GM12801 (cell line): ENCODE data around the gene SACS.

Experiments
- CTCF ChIP-seq: IDR thresholded peaks from one replicate; pipeline ENCODE4 v1.5.1; 2011; ENCODE audit warnings: control low read depth; ENCODE audit not compliant: insufficient read length; ENCODE audit errors: extremely low read depth

Gene SACS, protein sequence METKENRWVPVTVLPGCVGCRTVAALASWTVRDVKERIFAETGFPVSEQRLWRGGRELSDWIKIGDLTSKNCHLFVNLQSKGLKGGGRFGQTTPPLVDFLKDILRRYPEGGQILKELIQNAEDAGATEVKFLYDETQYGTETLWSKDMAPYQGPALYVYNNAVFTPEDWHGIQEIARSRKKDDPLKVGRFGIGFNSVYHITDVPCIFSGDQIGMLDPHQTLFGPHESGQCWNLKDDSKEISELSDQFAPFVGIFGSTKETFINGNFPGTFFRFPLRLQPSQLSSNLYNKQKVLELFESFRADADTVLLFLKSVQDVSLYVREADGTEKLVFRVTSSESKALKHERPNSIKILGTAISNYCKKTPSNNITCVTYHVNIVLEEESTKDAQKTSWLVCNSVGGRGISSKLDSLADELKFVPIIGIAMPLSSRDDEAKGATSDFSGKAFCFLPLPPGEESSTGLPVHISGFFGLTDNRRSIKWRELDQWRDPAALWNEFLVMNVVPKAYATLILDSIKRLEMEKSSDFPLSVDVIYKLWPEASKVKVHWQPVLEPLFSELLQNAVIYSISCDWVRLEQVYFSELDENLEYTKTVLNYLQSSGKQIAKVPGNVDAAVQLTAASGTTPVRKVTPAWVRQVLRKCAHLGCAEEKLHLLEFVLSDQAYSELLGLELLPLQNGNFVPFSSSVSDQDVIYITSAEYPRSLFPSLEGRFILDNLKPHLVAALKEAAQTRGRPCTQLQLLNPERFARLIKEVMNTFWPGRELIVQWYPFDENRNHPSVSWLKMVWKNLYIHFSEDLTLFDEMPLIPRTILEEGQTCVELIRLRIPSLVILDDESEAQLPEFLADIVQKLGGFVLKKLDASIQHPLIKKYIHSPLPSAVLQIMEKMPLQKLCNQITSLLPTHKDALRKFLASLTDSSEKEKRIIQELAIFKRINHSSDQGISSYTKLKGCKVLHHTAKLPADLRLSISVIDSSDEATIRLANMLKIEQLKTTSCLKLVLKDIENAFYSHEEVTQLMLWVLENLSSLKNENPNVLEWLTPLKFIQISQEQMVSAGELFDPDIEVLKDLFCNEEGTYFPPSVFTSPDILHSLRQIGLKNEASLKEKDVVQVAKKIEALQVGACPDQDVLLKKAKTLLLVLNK (N-terminal part only)

DNA sequence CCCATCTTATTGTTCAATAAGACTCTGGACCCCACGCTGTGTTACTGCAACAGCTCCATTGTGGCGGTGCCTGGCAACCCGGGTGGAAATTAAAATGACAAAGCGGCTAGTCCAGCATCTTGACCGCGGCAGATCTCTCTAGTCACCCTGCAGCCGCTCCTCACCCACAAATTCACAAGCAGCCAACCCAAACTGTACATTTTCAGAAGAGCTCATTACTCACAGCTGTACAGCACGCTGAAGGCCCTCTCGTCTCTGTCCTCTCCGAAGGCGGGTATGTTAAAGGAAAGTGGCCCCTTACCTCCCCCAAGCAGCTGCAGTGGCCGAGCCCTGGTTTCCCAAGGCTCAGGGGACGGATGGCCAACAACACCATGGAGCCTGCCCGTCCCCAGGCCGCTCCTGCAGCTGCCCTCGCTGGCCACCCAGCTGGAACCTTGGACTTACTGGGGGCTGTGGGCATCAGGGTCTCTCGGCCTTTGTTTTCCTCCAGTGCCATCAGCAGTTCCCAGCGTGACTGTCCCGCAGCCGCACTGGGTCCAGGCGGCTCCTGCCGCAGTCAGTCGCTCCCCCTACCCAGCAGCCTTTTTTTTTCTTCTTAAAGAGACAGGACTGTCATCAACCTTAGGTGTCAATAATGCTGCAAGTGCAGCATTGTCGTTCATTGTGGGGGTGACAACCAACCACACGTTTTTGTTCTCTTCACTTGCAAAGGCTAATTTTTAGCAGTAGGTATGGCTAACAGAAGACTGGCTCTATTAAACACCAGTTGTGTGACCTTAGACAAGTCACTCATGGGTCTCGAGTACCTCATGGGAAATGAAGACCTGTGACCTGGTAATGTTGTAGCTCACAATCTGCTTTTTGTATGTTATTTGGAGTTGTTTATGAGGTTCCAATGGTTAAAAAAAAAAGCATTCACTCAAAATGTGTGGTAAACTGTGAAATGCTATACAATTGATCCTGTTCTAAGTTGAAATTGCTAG, at the start of gene SACS:
Gene SACS, minus strand, starts transcription at position 532 of the 983 bp plus-strand sequence. CDS start 22,463 bp downstream, outside the sequence.
- TF ChIP-seq CTCF, result no peak

GRCh38 chr13:23480324-23480723, 46.8 kb upstream of the SACS start:
- TF ChIP-seq CTCF, result no peak

GRCh38 chr13:23477101-23477500, 43.6 kb upstream of the SACS start:
- TF ChIP-seq CTCF, result no peak

GRCh38 chr13:23473221-23473620, 39.7 kb upstream of the SACS start:
- no peak for TF ChIP-seq CTCF

DNA sequence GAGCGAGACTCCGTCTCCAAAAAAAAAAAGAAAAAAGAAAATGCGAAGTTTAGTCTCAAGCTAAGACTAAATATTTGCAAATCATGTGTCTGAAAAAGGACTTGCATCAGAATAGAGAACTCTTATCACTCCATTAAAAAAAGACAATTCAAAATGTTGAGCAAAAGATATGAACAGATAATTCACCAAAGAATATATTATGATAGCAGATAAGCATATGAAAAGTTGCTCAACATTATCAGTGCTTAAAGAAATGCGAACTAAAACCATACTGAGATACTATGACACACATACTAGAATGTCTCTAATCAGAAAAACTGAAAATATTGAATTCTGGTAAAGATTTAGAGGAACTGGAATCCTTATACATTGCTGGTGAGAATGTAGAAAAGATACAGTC, 38.7 kb upstream of the SACS start:
- no peak for TF ChIP-seq CTCF

DNA sequence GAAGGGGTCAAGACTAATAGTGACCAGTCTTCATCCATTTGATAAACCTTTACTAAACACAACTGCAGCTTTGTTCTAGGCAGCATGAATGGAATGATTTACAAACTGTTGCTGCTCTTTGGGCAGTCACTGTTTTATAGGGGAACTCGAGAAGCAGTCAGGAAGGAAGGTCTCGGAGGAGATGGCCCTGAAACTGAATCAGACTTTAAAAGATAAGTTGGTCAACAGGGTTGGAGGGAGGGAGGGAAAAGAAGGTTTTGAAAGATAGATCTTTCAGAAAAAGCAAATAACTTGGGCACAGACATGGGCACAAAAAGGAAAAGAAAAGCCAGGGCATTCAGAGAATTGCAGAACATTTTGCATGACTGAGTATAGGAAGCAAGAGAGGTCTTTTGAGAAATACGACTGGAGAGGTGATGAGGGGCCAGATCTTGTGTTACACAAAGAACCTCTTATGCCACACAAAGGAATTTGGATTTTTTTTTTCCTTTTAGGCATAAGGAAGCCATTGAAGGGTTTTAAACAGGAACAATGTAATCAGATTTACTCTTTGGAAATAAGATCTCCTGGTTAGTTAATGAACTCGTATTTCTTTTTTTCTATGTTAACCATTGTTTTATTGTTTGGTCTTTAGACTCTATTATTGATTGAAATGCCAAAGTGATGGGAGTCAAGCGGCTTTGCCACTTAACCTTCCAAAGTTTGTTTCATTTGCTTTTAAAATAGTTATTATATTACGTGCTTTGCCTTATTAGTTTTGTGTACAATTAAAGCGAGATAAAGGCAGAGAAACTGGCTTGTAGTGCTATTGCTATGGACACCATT, 37.5 kb upstream of the SACS start:
- no peak for TF ChIP-seq CTCF
